Brain microvascular endothelial cell (primary cell): ENCODE results near the gene SAG.
"Not testable (repeated sequence)": the region's sequence is repeated elsewhere in the genome, so short reads cannot be mapped to it uniquely, and the experiment has no call there.

Source experiments
- DNase-seq: peaks from one replicate; pipeline ENCODE4 v3.0.0-alpha.2; 2020
- H3K27ac ChIP-seq: fragments of 250-450 bp; sonication (Bioruptor Pico); 2 replicates; pipeline ENCODE4 v1.5.1; 2020; ENCODE audit warnings: mild to moderate bottlenecking, moderate library complexity
- H3K27me3 ChIP-seq: fragments of 250-450 bp; sonication (Bioruptor Pico); replicated peaks from 2 replicates; pipeline ENCODE4 v1.5.1; 2020; ENCODE audit warnings: mild to moderate bottlenecking
- H3K36me3 ChIP-seq: fragments of 250-450 bp; sonication (Bioruptor Pico); replicated peaks from 2 replicates; pipeline ENCODE4 v1.5.1; 2020; ENCODE audit warnings: mild to moderate bottlenecking
- H3K4me3 ChIP-seq: 2 replicates; pipeline ENCODE4 v1.5.1; 2011; ENCODE audit warnings: low read depth, mild to moderate bottlenecking, control low read depth, low read length, moderate library complexity
- CTCF ChIP-seq: IDR thresholded peaks from 2 replicates; pipeline ENCODE4 v1.5.1; 2011; ENCODE audit warnings: low read depth, mild to moderate bottlenecking, moderate library complexity, low read length, control low read depth, inconsistent platforms; ENCODE audit errors: missing control alignments
- in situ Hi-C: cut with HindIII; loops from 2 replicates; pipeline ENCODE4 v1.10.0; 2017; ENCODE audit warnings: low sequenced_read_pairs, low pct_ligation_motif_present

SAG gene

DNA sequence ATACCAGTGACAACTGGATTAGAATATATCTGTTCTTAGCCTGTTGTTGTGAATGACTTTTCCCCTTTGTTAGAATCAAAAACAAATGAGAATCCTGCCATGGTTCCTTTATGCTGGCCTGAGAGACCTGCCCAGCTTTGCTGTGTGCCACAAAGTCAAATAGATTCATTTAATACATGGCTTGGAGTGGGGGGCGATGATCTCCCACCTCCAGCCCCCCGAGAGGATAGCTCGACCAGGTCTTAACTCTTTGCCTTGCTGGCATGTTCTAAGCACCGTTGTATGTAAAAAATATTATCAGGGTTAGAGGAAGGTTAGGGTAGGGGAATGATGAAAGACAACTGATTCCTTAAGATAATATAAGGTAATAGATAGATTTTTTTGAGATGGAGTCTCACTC lies 24.5 kb downstream of the SAG start:
- H3K27me3 ChIP-seq = no peaks in the 10 kb centered on the region
- TF ChIP-seq CTCF = no peak
- no peaks in the 10 kb centered on the region for H3K36me3 ChIP-seq
- DNase-seq = no peak
- in situ Hi-C loops = no loop called here
- no peak overlapping the region for H3K27ac ChIP-seq
- H3K4me3 ChIP-seq = no peak overlapping the region

- in situ Hi-C loops = no loop called here
- no peaks in the 10 kb centered on the region for H3K27me3 ChIP-seq
- no peak overlapping the region for H3K4me3 ChIP-seq
- no peak overlapping the region for H3K27ac ChIP-seq
- no peak for TF ChIP-seq CTCF
- no peak for DNase-seq
- H3K36me3 ChIP-seq = no peaks in the 10 kb centered on the region
Measured at GRCh38 chr2:233334915-233335314, 27.3 kb downstream of the SAG start.

GRCh38 chr2:233336091-233336490 lies 28.5 kb downstream of the SAG start:
- H3K27ac ChIP-seq, DNase-seq, in situ Hi-C loops, H3K4me3 ChIP-seq, H3K27me3 ChIP-seq, H3K36me3 ChIP-seq: not testable (repeated sequence)

DNA sequence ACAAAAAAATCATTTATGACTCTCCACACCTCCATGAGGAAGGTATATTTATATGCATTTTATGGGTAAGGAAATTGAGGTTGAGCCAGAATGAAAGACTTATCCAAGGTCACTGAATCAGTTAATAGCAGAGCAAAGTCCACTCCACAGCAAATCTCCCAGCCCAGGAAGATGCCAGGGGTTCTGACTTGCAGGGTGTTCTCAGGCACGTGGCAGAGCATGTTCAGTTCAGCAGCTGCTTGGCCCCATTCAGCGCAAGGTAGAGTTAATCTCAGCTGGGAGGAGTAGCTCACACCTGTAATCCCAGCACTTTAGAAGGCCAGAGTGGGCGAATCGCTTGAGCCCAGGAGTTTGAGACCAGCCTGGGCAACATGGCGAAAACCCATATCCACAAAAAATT lies 28.9 kb downstream of the SAG start:
- Histone ChIP-seq H3K36me3 (no peaks in the 10 kb centered on the region), H3K27ac (no peak overlapping the region), H3K27me3 (no peaks in the 10 kb centered on the region), H3K4me3 (no peak overlapping the region)
- in situ Hi-C loops = no loop called here
- no peak for TF ChIP-seq CTCF
- DNase-seq = no peak

GRCh38 chr2:233338046-233338445 lies 30.4 kb downstream of the SAG start:
- in situ Hi-C loops = no loop called here
- DNase-seq = no peak
- no peak overlapping the region for H3K27ac ChIP-seq
- H3K4me3 ChIP-seq = no peak overlapping the region
- TF ChIP-seq CTCF = no peak
- H3K27me3 ChIP-seq = no peaks in the 10 kb centered on the region
- H3K36me3 ChIP-seq = no peaks in the 10 kb centered on the region

DNA sequence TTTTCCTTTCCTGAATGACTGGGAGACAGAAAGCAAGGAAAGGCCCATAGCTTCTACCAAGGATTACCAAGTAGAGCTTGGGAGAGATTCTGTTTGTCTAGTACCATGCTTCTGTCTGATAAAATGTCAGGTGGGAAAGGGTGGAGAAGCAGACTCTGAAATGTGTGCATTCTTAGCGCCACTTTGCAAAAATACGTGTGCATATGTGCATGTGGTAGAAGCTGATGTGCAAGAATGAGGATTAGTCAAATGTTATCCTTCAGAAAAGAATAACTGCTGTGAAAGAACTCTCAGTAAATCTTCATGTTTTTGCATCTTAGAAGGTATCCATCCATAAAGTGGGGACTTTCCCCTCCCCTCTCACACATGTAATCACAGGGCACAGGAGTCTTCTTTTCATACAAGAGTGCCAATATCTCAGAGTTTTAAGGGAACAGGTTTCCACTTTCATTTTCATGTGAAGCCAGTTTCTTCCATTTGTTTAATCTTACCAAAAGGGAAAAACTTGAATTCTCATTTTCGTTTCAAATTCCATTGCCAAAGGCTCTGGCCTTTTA lies 31.3 kb downstream of the SAG start:
- H3K36me3 ChIP-seq = no peaks in the 10 kb centered on the region
- H3K27me3 ChIP-seq = no peaks in the 10 kb centered on the region
- no peak overlapping the region for H3K27ac ChIP-seq
- in situ Hi-C loops = no loop called here
- DNase-seq = no peak
- H3K4me3 ChIP-seq = no peak overlapping the region
- TF ChIP-seq CTCF = no peak
